Measurements from ENCODE around the gene HDAC1.
A peak's percentile ranks its signal among the peaks of the same experiment; 100 is the strongest.

HDAC1 gene

GRCh38 chr1:32266921-32267591 lies 24.8 kb upstream of the HDAC1 start:
- Histone ChIP-seq H2AFZ (no peak overlapping the region), H3K36me3 (ENCODE audit: control insufficient read depth, insufficient read depth, low read length) (no peaks in the 10 kb centered on the region), H3K9ac (no peak overlapping the region), H3K9me3 (ENCODE audit: control insufficient read depth, low read length) (no peaks in the 10 kb centered on the region), H3K4me1 (no peaks in the 10 kb centered on the region), H3K27me3 (ENCODE audit: control insufficient read depth, insufficient read depth, low read length) (no peaks in the 10 kb centered on the region), H3K79me2 (no peaks in the 10 kb centered on the region), H3K4me2 (ENCODE audit: low read length) (no peak overlapping the region), H3K27ac (no peak overlapping the region), H3K4me3 (ENCODE audit: low read depth, low read length) (no peak overlapping the region)
- no peak for TF ChIP-seq CTCF (IDR thresholded peaks at IDR 0.05)

GRCh38 chr1:32269744-32270143 lies 22.1 kb upstream of the HDAC1 start:
- no peaks in the 10 kb centered on the region for H3K36me3 ChIP-seq (ENCODE audit: control insufficient read depth, insufficient read depth, low read length)
- no peaks in the 10 kb centered on the region for H3K9me3 ChIP-seq (ENCODE audit: control insufficient read depth, low read length)
- no peak overlapping the region for H3K9ac ChIP-seq
- no peak for TF ChIP-seq CTCF (IDR thresholded peaks at IDR 0.05)
- H3K27ac ChIP-seq: no peak overlapping the region
- H3K27me3 ChIP-seq (ENCODE audit: control insufficient read depth, insufficient read depth, low read length): no peaks in the 10 kb centered on the region
- H3K79me2 ChIP-seq: no peaks in the 10 kb centered on the region
- no peak overlapping the region for H3K4me2 ChIP-seq (ENCODE audit: low read length)
- H2AFZ ChIP-seq: no peak overlapping the region
- H3K4me3 ChIP-seq (ENCODE audit: low read depth, low read length): no peak overlapping the region
- no peaks in the 10 kb centered on the region for H3K4me1 ChIP-seq

GRCh38 chr1:32272557-32273390 lies 19.1 kb upstream of the HDAC1 start:
- H2AFZ ChIP-seq: no peak overlapping the region
- no peaks in the 10 kb centered on the region for H3K9me3 ChIP-seq (ENCODE audit: control insufficient read depth, low read length)
- H3K36me3 ChIP-seq (ENCODE audit: control insufficient read depth, insufficient read depth, low read length): no peaks in the 10 kb centered on the region
- H3K4me1 ChIP-seq: no peaks in the 10 kb centered on the region
- no peaks in the 10 kb centered on the region for H3K79me2 ChIP-seq
- no peaks in the 10 kb centered on the region for H3K27me3 ChIP-seq (ENCODE audit: control insufficient read depth, insufficient read depth, low read length)
- TF ChIP-seq CTCF (IDR thresholded peaks at IDR 0.05): no peak
- H3K27ac ChIP-seq: no peak overlapping the region
- H3K9ac ChIP-seq: no peak overlapping the region
- no peak overlapping the region for H3K4me2 ChIP-seq (ENCODE audit: low read length)
- H3K4me3 ChIP-seq (ENCODE audit: low read depth, low read length): no peak overlapping the region

GRCh38 chr1:32273391-32274208 lies 18.3 kb upstream of the HDAC1 start:
- H2AFZ ChIP-seq: peak overlapping the region; percentile 20
- no peaks in the 10 kb centered on the region for H3K9me3 ChIP-seq (ENCODE audit: control insufficient read depth, low read length)
- H3K79me2 ChIP-seq: no peaks in the 10 kb centered on the region
- TF ChIP-seq CTCF (IDR thresholded peaks at IDR 0.05): no peak
- H3K36me3 ChIP-seq (ENCODE audit: control insufficient read depth, insufficient read depth, low read length): no peaks in the 10 kb centered on the region
- no peak overlapping the region for H3K27ac ChIP-seq
- H3K4me2 ChIP-seq (ENCODE audit: low read length): peak overlapping the region; percentile 66
- H3K4me3 ChIP-seq (ENCODE audit: low read depth, low read length): no peak overlapping the region
- no peaks in the 10 kb centered on the region for H3K27me3 ChIP-seq (ENCODE audit: control insufficient read depth, insufficient read depth, low read length)
- H3K4me1 ChIP-seq: no peaks in the 10 kb centered on the region
- no peak overlapping the region for H3K9ac ChIP-seq

Measured in parathyroid adenoma (tissue), 2 donors.